GM19238 (cell line): ENCODE data around the gene KCNMA1.

Experiments used
- DNase-seq: peaks from one replicate; pipeline ENCODE4 v3.0.0; 2011; ENCODE audit warnings: low spot score; ENCODE audit not compliant: insufficient read length

KCNMA1 gene

GRCh38 chr10:77561991-77562390, 75.6 kb downstream of the KCNMA1 start:
- DNase-seq: no peak

- no peak for DNase-seq
These were observed 77.1 kb downstream of the KCNMA1 start for GRCh38 chr10:77560471-77560870.

GRCh38 chr10:77560052-77560451, 77.6 kb downstream of the KCNMA1 start:
- no peak for DNase-seq

- DNase-seq: no peak
These were observed 80.5 kb downstream of the KCNMA1 start for GRCh38 chr10:77556990-77557601.

GRCh38 chr10:77555591-77556212, 81.9 kb downstream of the KCNMA1 start:
- no peak for DNase-seq

- DNase-seq: no peak
These were observed 82.6 kb downstream of the KCNMA1 start for GRCh38 chr10:77554996-77555397.

GRCh38 chr10:77553966-77554365, 83.6 kb downstream of the KCNMA1 start:
- DNase-seq: no peak

- no peak for DNase-seq
These were observed 84.3 kb downstream of the KCNMA1 start for GRCh38 chr10:77553311-77553710.

- no peak for DNase-seq
These were observed 85.4 kb downstream of the KCNMA1 start for GRCh38 chr10:77552252-77552651.

GRCh38 chr10:77550378-77550777, 87.2 kb downstream of the KCNMA1 start:
- DNase-seq: no peak

- DNase-seq: no peak
These were observed 88.9 kb downstream of the KCNMA1 start for GRCh38 chr10:77548671-77549070.

GRCh38 chr10:77548157-77548556, 89.5 kb downstream of the KCNMA1 start:
- no peak for DNase-seq

- DNase-seq: no peak
These were observed 90.1 kb downstream of the KCNMA1 start for GRCh38 chr10:77547307-77548050.

- no peak for DNase-seq
These were observed 91.6 kb downstream of the KCNMA1 start for GRCh38 chr10:77546042-77546441.

GRCh38 chr10:77545585-77545984, 92.0 kb downstream of the KCNMA1 start:
- no peak for DNase-seq

GRCh38 chr10:77544617-77545016, 93.0 kb downstream of the KCNMA1 start:
- no peak for DNase-seq

GRCh38 chr10:77542710-77543259, 94.8 kb downstream of the KCNMA1 start:
- no peak for DNase-seq

- DNase-seq: no peak
These were observed 95.7 kb downstream of the KCNMA1 start for GRCh38 chr10:77541944-77542343.

GRCh38 chr10:77541247-77541646, 96.4 kb downstream of the KCNMA1 start:
- DNase-seq: no peak

GRCh38 chr10:77539147-77539935, 98.3 kb downstream of the KCNMA1 start:
- no peak for DNase-seq

- no peak for DNase-seq
These were observed 99.8 kb downstream of the KCNMA1 start for GRCh38 chr10:77537720-77538373.
